Left lung (tissue), 10 donors: Measurements from ENCODE around the gene LRRC28. TPM values are rescaled to one million over a fixed set of nuclear protein-coding genes. Genes with fewer than 3 reads are reported as not detected.

Source experiments
- ATAC-seq: fragments of 200-7000 bp; cut with Tn5 transposase; one replicate; pipeline ENCODE4 v1.9.1; 2020; ENCODE audit warnings: moderate library complexity
- DNase-seq, 4 donors: peaks; one replicate each; pipeline ENCODE4 v3.0.0-alpha.2; 2013 to 2020
- H3K27ac ChIP-seq, 2 donors: fragments of 200-600 bp; sonication (generic) in 1 of 2; one replicate each; pipeline versions ENCODE4 v1.5.0 to v1.8.0; 2020 to 2021
- H3K27me3 ChIP-seq, 2 donors: fragments of 200-600 bp; sonication (generic) in 1 of 2; one replicate each; pipeline versions ENCODE4 v1.5.0 to v1.8.0; 2020 to 2021
- H3K36me3 ChIP-seq, 2 donors: fragments of 200-600 bp; sonication (generic) in 1 of 2; one replicate each; pipeline versions ENCODE4 v1.5.0 to v1.8.0; 2020 to 2021
- H3K4me1 ChIP-seq, 2 donors: fragments of 200-600 bp; one replicate each; pipeline ENCODE4 v1.8.0; 2021
- H3K4me3 ChIP-seq, 2 donors: fragments of 200-600 bp; sonication (generic) in 1 of 2; one replicate each; pipeline versions ENCODE4 v1.5.0 to v1.8.0; 2020 to 2021; ENCODE audit warnings: mild to moderate bottlenecking in 1 of 2
- H3K9me3 ChIP-seq, 2 donors: fragments of 200-600 bp; sonication (generic) in 1 of 2; one replicate each; pipeline versions ENCODE4 v1.5.0 to v1.8.0; 2020 to 2021
- intact Hi-C, 2 donors: fragments of 100-400 bp; cut with DNase I; formaldehyde crosslinking; loops; one replicate each; pipeline versions ENCODE4 v1.11.2 to v1.14.2; 2022
- polyA plus RNA-seq, 6 donors: library from polyadenylated mRNA; unstranded; fragments of 120-200 nt; gene quantifications; one replicate each; pipeline ENCODE4 v1.2.1, GENCODE V29; 2013; ENCODE audit not compliant: insufficient read length in 6 of 6
- total RNA-seq, 2 donors: library from RNA; stranded (reverse); fragmentation: NEBNext Ultra II Directional; extraction: Animal tissue kit (Norgen Biotek cat#: 25700); gene quantifications; one replicate each; pipeline ENCODE4 v1.2.1, GENCODE V29; 2021
- TF ChIP-seq, protein P1 (sequence below), 2 donors: fragments of 200-600 bp; sonication (generic) in 1 of 2; IDR thresholded peaks; one replicate each; pipeline versions ENCODE4 v1.5.0 to v1.8.0; 2021; ENCODE audit warnings: antibody characterized with exemption in 2 of 2
- donor health status: DM: no; HTN: yes; CAD: no.
- donor health status: DM: no; HTN: no; CAD: no.

The LRRC28 gene
- total and polyA plus RNA-seq, 8 donors: 14.9 to 29.7 (median 25.0) TPM

DNA sequence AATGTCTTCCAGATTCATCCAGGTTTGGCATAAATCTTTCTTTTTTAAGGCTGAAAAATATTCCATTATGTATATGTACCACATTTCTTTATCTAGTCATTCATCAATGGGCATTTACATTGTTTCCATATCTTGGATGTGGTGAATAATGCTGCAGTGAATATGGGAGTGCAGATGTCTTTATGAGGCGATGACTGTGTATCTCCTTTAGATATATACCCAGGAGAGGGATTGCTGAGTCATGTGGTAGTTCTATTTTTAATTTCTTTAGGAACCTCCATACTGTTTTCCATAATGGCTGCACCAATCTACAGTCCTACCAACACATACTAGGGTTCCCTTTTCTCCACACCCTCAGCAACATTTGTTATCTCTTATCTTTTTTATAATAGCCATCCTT is 96.3 kb downstream of the LRRC28 start:
- Histone ChIP-seq H3K4me3 (no peak overlapping the region), H3K36me3 (no peaks in the 10 kb centered on the region), H3K27me3 (no peaks in the 10 kb centered on the region), H3K27ac (no peak overlapping the region), H3K4me1 (no peaks in the 10 kb centered on the region), H3K9me3 (no peaks in the 10 kb centered on the region)
- TF ChIP-seq, protein P1, sequence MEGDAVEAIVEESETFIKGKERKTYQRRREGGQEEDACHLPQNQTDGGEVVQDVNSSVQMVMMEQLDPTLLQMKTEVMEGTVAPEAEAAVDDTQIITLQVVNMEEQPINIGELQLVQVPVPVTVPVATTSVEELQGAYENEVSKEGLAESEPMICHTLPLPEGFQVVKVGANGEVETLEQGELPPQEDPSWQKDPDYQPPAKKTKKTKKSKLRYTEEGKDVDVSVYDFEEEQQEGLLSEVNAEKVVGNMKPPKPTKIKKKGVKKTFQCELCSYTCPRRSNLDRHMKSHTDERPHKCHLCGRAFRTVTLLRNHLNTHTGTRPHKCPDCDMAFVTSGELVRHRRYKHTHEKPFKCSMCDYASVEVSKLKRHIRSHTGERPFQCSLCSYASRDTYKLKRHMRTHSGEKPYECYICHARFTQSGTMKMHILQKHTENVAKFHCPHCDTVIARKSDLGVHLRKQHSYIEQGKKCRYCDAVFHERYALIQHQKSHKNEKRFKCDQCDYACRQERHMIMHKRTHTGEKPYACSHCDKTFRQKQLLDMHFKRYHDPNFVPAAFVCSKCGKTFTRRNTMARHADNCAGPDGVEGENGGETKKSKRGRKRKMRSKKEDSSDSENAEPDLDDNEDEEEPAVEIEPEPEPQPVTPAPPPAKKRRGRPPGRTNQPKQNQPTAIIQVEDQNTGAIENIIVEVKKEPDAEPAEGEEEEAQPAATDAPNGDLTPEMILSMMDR (IDR thresholded peaks at IDR 0.05): no peak
- DNase-seq: no peak
- ATAC-seq: no peak
- intact Hi-C loops: no loop called here

DNA sequence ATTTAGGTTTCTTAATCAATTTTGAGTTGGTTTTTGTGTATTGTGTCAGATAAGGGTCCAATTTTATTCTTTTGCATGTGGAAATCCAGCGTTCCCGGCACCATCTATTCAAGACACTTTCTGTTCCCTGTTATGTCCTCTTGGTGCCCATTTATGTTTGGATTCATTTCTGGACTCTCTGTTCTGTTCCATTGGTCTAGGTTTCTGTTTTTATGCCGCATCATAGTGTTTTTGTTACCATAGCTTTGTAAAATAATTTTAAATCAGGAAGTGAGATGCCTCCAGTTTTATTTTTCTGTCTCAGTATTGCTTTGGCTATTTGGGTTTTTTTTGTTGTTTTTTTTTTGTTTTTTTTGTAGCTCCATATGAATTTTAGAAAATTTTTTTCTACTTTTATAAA is 97.1 kb downstream of the LRRC28 start:
- H3K4me3 ChIP-seq: no peak overlapping the region
- no peaks in the 10 kb centered on the region for H3K9me3 ChIP-seq
- no peak for ATAC-seq
- no peaks in the 10 kb centered on the region for H3K4me1 ChIP-seq
- H3K36me3 ChIP-seq: peaks cover 0 to 4% of the 10 kb centered on the region in 2 donors
- no peaks in the 10 kb centered on the region for H3K27me3 ChIP-seq
- DNase-seq: no peak
- TF ChIP-seq, protein P1 (IDR thresholded peaks at IDR 0.05): no peak
- no peak overlapping the region for H3K27ac ChIP-seq
- intact Hi-C loops: no loop called here

DNA sequence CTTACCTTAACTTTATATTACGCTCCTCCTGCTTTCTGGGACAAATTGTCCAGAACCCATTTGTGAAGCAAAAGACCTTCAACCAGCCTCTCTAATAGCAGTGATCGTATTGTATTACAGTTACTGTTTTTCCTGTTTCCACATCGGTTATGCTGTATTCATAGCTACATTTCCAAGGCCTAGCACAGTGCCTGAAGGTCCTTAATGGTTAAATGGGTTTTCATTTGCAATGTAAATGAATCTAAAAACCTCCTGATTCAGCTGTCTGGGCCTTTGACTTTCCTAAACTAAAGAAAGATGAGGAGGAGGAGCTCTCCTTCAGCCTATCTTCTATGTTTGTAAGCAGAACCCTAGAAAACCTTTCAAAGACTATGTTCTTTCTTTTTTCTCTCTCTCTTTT is 99.1 kb downstream of the LRRC28 start:
- Histone ChIP-seq H3K27ac (peak overlapping the region in 1 of 2 donors; percentile 48), H3K9me3 (no peaks in the 10 kb centered on the region), H3K4me3 (no peak overlapping the region), H3K4me1 (no peaks in the 10 kb centered on the region), H3K27me3 (no peaks in the 10 kb centered on the region), H3K36me3 (peaks cover 0 to 4% of the 10 kb centered on the region in 2 donors)
- no peak for DNase-seq
- TF ChIP-seq, protein P1 (IDR thresholded peaks at IDR 0.05): no peak
- no peak for ATAC-seq
- intact Hi-C loops: no loop called here

DNA sequence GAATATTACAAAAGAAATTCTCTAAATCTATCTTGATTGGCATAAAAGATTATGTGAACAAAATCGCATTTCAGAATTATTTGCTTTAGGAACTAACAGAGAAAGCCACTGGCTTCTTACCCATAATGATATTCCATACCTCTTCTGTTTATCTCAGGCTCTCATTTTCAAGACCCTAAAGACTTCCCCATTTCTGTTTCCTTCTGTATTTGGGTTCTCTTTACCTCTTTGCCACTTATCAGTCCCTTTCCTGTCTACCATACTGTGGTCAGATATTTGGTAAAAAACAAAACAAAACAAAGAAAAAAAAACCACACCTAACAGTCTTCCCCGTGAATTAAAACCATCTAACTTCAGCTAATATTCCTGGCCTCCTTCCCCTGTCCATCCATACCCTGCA is 108.5 kb downstream of the LRRC28 start:
- Histone ChIP-seq H3K27ac (no peak overlapping the region), H3K4me1 (no peaks in the 10 kb centered on the region), H3K27me3 (no peaks in the 10 kb centered on the region), H3K4me3 (no peak overlapping the region), H3K9me3 (no peaks in the 10 kb centered on the region), H3K36me3 (no peaks in the 10 kb centered on the region)
- no peak for DNase-seq
- TF ChIP-seq, protein P1 (IDR thresholded peaks at IDR 0.05): no peak
- intact Hi-C loops: no loop called here
- ATAC-seq: no peak

DNA sequence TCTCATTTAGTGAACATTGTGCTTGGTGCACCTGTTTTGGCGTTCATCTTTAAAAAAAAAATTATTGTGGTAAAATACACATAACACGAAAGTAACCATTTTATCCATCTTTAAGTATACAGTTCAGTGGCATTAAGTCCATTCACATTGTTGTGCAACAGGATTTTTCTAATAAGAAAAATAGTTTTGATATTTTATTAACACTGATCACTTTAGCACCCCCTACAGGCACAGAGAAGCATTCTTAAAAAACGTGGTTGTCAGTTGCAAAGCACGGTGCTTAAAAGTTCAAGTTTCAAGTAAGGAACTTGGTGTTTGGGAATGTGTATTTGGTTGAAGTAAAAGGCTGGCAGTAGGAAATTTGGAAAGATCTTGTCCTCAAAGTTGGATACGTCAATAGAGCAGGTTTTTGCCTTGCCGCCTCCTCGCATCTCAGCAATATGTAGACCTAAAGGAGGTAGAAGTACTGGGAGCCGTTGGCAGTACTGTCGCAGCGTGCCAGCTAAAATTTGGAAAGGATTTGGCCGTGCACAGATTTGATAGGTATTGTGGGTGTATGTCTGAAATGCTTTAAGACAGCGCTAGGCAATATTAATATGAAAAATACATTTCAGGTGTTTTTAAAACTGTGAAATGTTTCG is 110.4 kb downstream of the LRRC28 start:
- intact Hi-C loops: no loop called here
- DNase-seq (no peak), ATAC-seq (no peak)
- H3K4me1 ChIP-seq: no peaks in the 10 kb centered on the region
- H3K36me3 ChIP-seq: no peaks in the 10 kb centered on the region
- H3K9me3 ChIP-seq: no peaks in the 10 kb centered on the region
- H3K27me3 ChIP-seq: no peaks in the 10 kb centered on the region
- no peak overlapping the region for H3K4me3 ChIP-seq
- TF ChIP-seq, protein P1 (IDR thresholded peaks at IDR 0.05): peak in 1 of 2 donors; percentile 31
- no peak overlapping the region for H3K27ac ChIP-seq
